ENCODE measurements around the gene SMPD3. TPM values are rescaled to one million over a fixed set of nuclear protein-coding genes. Genes with fewer than 3 reads are reported as not detected.

The SMPD3 gene
- total and polyA plus RNA-seq, 2 experiments from 2014 or later: 5.7 to 6.3 TPM

GRCh38 chr16:68445458-68445857, 2.9 kb downstream of the SMPD3 start:
- no peaks in the 10 kb centered on the region for H3K9me2 ChIP-seq (replicated peaks; ENCODE audit: insufficient read depth)
- WGBS (ENCODE audit: low lambda C conversion rate, missing lambda C conversion rate): 0% methylated on average over 1 of the region's 1 CpG
- DNase-seq (ENCODE audit: low spot score): no peak
- TF ChIP-seq EZH2 (IDR thresholded peaks at IDR 0.05; ENCODE audit: borderline replicate concordance) (no peak), CTCF (IDR thresholded peaks at IDR 0.05; ENCODE audit: poor library complexity) (peak; percentile 22)
- H3K4me1 ChIP-seq (ENCODE audit: insufficient read depth): peaks cover 4% of the 10 kb centered on the region
- peaks cover 16% of the 10 kb centered on the region for H3K27me3 ChIP-seq
- no peak overlapping the region for H2AFZ ChIP-seq
- H4K20me1 ChIP-seq (ENCODE audit: insufficient read depth, poor library complexity, severe bottlenecking): no peaks in the 10 kb centered on the region
- no peaks in the 10 kb centered on the region for H3K79me2 ChIP-seq
- no peak overlapping the region for H3K4me3 ChIP-seq
- no peak overlapping the region for H3K4me2 ChIP-seq
- no peaks in the 10 kb centered on the region for H3K9me3 ChIP-seq (ENCODE audit: low read depth)
- H3K36me3 ChIP-seq (replicated peaks; ENCODE audit: insufficient read depth, low read depth): no peaks in the 10 kb centered on the region
- H3K27ac ChIP-seq: no peak overlapping the region

GRCh38 chr16:68444056-68444657, 4.2 kb downstream of the SMPD3 start:
- Histone ChIP-seq H2AFZ (no peak overlapping the region), H3K36me3 (replicated peaks; ENCODE audit: insufficient read depth, low read depth) (no peaks in the 10 kb centered on the region), H3K4me2 (no peak overlapping the region), H3K4me1 (ENCODE audit: insufficient read depth) (peaks cover 4% of the 10 kb centered on the region), H3K4me3 (no peak overlapping the region), H3K27me3 (peaks cover 22% of the 10 kb centered on the region), H3K27ac (no peak overlapping the region), H4K20me1 (ENCODE audit: insufficient read depth, poor library complexity, severe bottlenecking) (no peaks in the 10 kb centered on the region), H3K79me2 (no peaks in the 10 kb centered on the region), H3K9me3 (ENCODE audit: low read depth) (no peaks in the 10 kb centered on the region), H3K9me2 (replicated peaks; ENCODE audit: insufficient read depth) (no peaks in the 10 kb centered on the region)
- TF ChIP-seq EZH2 (IDR thresholded peaks at IDR 0.05; ENCODE audit: borderline replicate concordance) (no peak), CTCF (IDR thresholded peaks at IDR 0.05; ENCODE audit: poor library complexity) (no peak), EZH2phosphoT487 (IDR thresholded peaks at IDR 0.05; ENCODE audit: low read depth, severe bottlenecking, unreplicated experiment) (no peak)
- DNase-seq (ENCODE audit: low spot score): peak; percentile 84
- 27% methylated on average over 3 of the region's 3 CpGs for WGBS (ENCODE audit: low lambda C conversion rate, missing lambda C conversion rate)

GRCh38 chr16:68436581-68436980, 11.7 kb downstream of the SMPD3 start:
- DNase-seq (ENCODE audit: low spot score): no peak
- no peaks in the 10 kb centered on the region for H3K4me1 ChIP-seq (ENCODE audit: insufficient read depth)
- no peak overlapping the region for H3K27ac ChIP-seq
- no peaks in the 10 kb centered on the region for H3K36me3 ChIP-seq (replicated peaks; ENCODE audit: insufficient read depth, low read depth)
- no peak overlapping the region for H3K4me2 ChIP-seq
- TF ChIP-seq CTCF (IDR thresholded peaks at IDR 0.05; ENCODE audit: poor library complexity) (peak; percentile 17), EZH2 (IDR thresholded peaks at IDR 0.05; ENCODE audit: borderline replicate concordance) (no peak)
- H3K9me3 ChIP-seq (ENCODE audit: low read depth): no peaks in the 10 kb centered on the region
- no peaks in the 10 kb centered on the region for H3K9me2 ChIP-seq (replicated peaks; ENCODE audit: insufficient read depth)
- no peaks in the 10 kb centered on the region for H4K20me1 ChIP-seq (ENCODE audit: insufficient read depth, poor library complexity, severe bottlenecking)
- H2AFZ ChIP-seq: no peak overlapping the region
- H3K27me3 ChIP-seq: peaks cover 13% of the 10 kb centered on the region
- 85% methylated on average over 4 of the region's 4 CpGs for WGBS (ENCODE audit: low lambda C conversion rate, missing lambda C conversion rate)
- no peak overlapping the region for H3K4me3 ChIP-seq
- no peaks in the 10 kb centered on the region for H3K79me2 ChIP-seq
